Measurements from ENCODE around the gene CEP19.

The CEP19 gene

GRCh38 chr3:196686436-196686835, 25.6 kb downstream of the CEP19 start:
- ChIA-PET POLR2A (interaction anchor here (0.6 kb wide), 1 partner anchor 74 kb away, joined by 3 read pairs; no protein-coding TSS in a partner anchor), CTCF (interaction anchor here (0.6 to 3.2 kb wide), 5 partner anchors 47 to 765 kb away, joined by 3 to 42 read pairs (median 4); no protein-coding TSS in a partner anchor)
- no peaks in the 10 kb centered on the region for H3K9me3 ChIP-seq (ENCODE audit: control insufficient read depth, insufficient read depth, low read depth, low read length)
- no peak overlapping the region for H3K27ac ChIP-seq (ENCODE audit: extremely low read depth, low read depth, low read length)
- no peak overlapping the region for H3K4me3 ChIP-seq (ENCODE audit: low read depth, low read length)
- H3K36me3 ChIP-seq (ENCODE audit: control insufficient read depth in 2 of 2, insufficient read depth in 1 of 2, low read length in 2 of 2), result no peaks in the 10 kb centered on the region
- no peaks in the 10 kb centered on the region for H3K4me1 ChIP-seq (ENCODE audit: control insufficient read depth, insufficient read depth, low read length)
- TF ChIP-seq BCL6B (tag by site-specific recombination; IDR thresholded peaks at IDR 0.05), result no peak
- TF ChIP-seq OVOL3 (tag by site-specific recombination; IDR thresholded peaks at IDR 0.05), result no peak
- TF ChIP-seq ATF2 (tag by site-specific recombination; IDR thresholded peaks at IDR 0.05; ENCODE audit: low read depth), result no peak
- no peak for TF ChIP-seq ZBTB26 (tag by site-specific recombination; optimal IDR thresholded peaks at IDR 0.05)
- no peak for TF ChIP-seq ZNF837 (tag by site-specific recombination; IDR thresholded peaks at IDR 0.05)
- no peak for TF ChIP-seq MYNN (tag by site-specific recombination; IDR thresholded peaks at IDR 0.05; ENCODE audit: borderline replicate concordance)
- TF ChIP-seq ZNF112 (tag by site-specific recombination; IDR thresholded peaks at IDR 0.05), result no peak
- no peak for TF ChIP-seq ZNF514 (tag by site-specific recombination; IDR thresholded peaks at IDR 0.05)
- no peak for TF ChIP-seq ZNF211 (tag by site-specific recombination; IDR thresholded peaks at IDR 0.05; ENCODE audit: low read depth)
- no peak for TF ChIP-seq REPIN1 (tag by site-specific recombination; IDR thresholded peaks at IDR 0.05; ENCODE audit: low read depth)
- no peak for TF ChIP-seq PRDM6 (tag by site-specific recombination; IDR thresholded peaks at IDR 0.05)
- no peak for TF ChIP-seq HOXD13 (CRISPR knock-in tag; IDR thresholded peaks at IDR 0.05; ENCODE audit: borderline replicate concordance)
- no peak for TF ChIP-seq ZNF830 (tag by site-specific recombination; IDR thresholded peaks at IDR 0.05; ENCODE audit: low read depth)
- no peak for TF ChIP-seq KLF10 (tag by site-specific recombination; IDR thresholded peaks at IDR 0.05)
- TF ChIP-seq ZNF549 (tag by site-specific recombination; IDR thresholded peaks at IDR 0.05), result no peak
- TF ChIP-seq ZNF37A (tag by site-specific recombination; IDR thresholded peaks at IDR 0.05), result no peak
- TF ChIP-seq KLF7 (tag by site-specific recombination; IDR thresholded peaks at IDR 0.05; ENCODE audit: borderline replicate concordance), result no peak
- TF ChIP-seq ZFHX2 (tag by site-specific recombination; conservative IDR thresholded peaks at IDR 0.05), result no peak
- TF ChIP-seq ZNF311 (tag by site-specific recombination; IDR thresholded peaks at IDR 0.05; ENCODE audit: borderline replicate concordance), result no peak
- no peak for TF ChIP-seq ZNF121 (tag by site-specific recombination; IDR thresholded peaks at IDR 0.05)

Data from HEK293 (cell line).